Liver (tissue), 3 donors: ENCODE measurements around the gene SLC26A9.
"Not testable (repeated sequence)": the region's sequence is repeated elsewhere in the genome, so short reads cannot be mapped to it uniquely, and the experiment has no call there.

ENCODE experiments used
- GABPA ChIP-seq, 2 donors: IDR thresholded peaks in 1 of 2; conservative IDR thresholded peaks in 1 of 2; 2 replicates each; pipeline ENCODE4 v1.6.1; 2016; ENCODE audit warnings: antibody characterized with exemption in 2 of 2, mild to moderate bottlenecking in 1 of 2, moderate library complexity in 1 of 2
- HNF4A ChIP-seq, 2 donors: conservative IDR thresholded peaks; 2 replicates each; pipeline ENCODE4 v1.6.1; 2016; ENCODE audit warnings: antibody characterized with exemption in 2 of 2, mild to moderate bottlenecking in 2 of 2
- JUND ChIP-seq, 2 donors: IDR thresholded peaks; 2 replicates each; pipeline ENCODE4 v1.6.1; 2016; ENCODE audit warnings: antibody characterized with exemption in 2 of 2
- NR2F2 ChIP-seq: IDR thresholded peaks from 2 replicates; pipeline ENCODE4 v1.6.1; 2016; ENCODE audit warnings: antibody characterized with exemption
- RAD21 ChIP-seq, 2 donors: IDR thresholded peaks; 2 replicates each; pipeline ENCODE4 v1.6.1; 2016; ENCODE audit warnings: antibody characterized with exemption in 2 of 2, mild to moderate bottlenecking in 2 of 2
- RXRA ChIP-seq, 2 donors: IDR thresholded peaks; 2 replicates each; pipeline ENCODE4 v1.6.1; 2017 to 2018; ENCODE audit warnings: antibody characterized with exemption in 2 of 2, mild to moderate bottlenecking in 1 of 2
- SP1 ChIP-seq: IDR thresholded peaks from 2 replicates; pipeline ENCODE4 v1.6.1; 2018; ENCODE audit warnings: antibody characterized with exemption, mild to moderate bottlenecking
- TAF1 ChIP-seq: conservative IDR thresholded peaks from 2 replicates; pipeline ENCODE4 v1.6.1; 2016; ENCODE audit warnings: antibody characterized with exemption, mild to moderate bottlenecking
- YY1 ChIP-seq: IDR thresholded peaks from 2 replicates; pipeline ENCODE4 v1.6.1; 2016; ENCODE audit warnings: antibody characterized with exemption, mild to moderate bottlenecking
- TF ChIP-seq, protein P1 (sequence below): fragments of 150-350 bp; IDR thresholded peaks from 2 replicates; pipeline ENCODE4 v1.5.1; 2017; ENCODE audit warnings: improper control_type of control experiment, low read depth, low read length; ENCODE audit not compliant: missing input control
- TF ChIP-seq, protein P2 (sequence below): IDR thresholded peaks from 2 replicates; pipeline ENCODE4 v1.6.1; 2016; ENCODE audit warnings: antibody characterized with exemption, mild to moderate bottlenecking
- TF ChIP-seq, protein P3 (sequence below): IDR thresholded peaks from 2 replicates; pipeline ENCODE4 v1.6.1; 2016; ENCODE audit warnings: antibody characterized with exemption
- TF ChIP-seq, protein P4 (sequence below): IDR thresholded peaks from 2 replicates; pipeline ENCODE4 v1.6.1; 2016; ENCODE audit warnings: antibody characterized with exemption
- donor health status: healthy.
- donor health status: healthy.

DNA sequence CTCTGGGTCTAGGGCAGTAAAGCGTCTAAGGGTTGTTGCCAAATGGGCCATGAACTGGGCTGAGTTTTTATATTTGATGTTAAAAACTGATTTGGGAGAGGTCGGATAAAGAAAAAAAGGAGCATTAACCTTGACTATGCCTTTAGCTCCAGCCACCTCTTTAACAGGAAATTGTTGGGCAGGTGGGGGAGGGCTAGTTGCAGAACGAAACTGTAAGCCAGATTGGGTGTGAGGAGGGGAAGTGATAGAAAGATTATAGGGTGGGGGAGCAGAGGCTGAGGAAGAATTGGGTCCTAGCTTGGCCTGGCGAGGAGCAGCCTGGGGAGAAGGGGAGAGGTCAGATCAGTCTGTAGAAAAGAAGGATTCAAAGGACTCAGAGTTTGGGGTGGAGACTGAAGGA, 54.2 kb downstream of the SLC26A9 start:
- TF ChIP-seq, protein P1, sequence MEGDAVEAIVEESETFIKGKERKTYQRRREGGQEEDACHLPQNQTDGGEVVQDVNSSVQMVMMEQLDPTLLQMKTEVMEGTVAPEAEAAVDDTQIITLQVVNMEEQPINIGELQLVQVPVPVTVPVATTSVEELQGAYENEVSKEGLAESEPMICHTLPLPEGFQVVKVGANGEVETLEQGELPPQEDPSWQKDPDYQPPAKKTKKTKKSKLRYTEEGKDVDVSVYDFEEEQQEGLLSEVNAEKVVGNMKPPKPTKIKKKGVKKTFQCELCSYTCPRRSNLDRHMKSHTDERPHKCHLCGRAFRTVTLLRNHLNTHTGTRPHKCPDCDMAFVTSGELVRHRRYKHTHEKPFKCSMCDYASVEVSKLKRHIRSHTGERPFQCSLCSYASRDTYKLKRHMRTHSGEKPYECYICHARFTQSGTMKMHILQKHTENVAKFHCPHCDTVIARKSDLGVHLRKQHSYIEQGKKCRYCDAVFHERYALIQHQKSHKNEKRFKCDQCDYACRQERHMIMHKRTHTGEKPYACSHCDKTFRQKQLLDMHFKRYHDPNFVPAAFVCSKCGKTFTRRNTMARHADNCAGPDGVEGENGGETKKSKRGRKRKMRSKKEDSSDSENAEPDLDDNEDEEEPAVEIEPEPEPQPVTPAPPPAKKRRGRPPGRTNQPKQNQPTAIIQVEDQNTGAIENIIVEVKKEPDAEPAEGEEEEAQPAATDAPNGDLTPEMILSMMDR, result not testable (repeated sequence)
- TF ChIP-seq RAD21 (IDR thresholded peaks at IDR 0.05); RXRA (IDR thresholded peaks at IDR 0.05); GABPA (IDR thresholded peaks at IDR 0.05 in 1 of 2, conservative IDR thresholded peaks at IDR 0.05 in 1 of 2); YY1; NR2F2; SP1; TAF1; JUND (IDR thresholded peaks at IDR 0.05); HNF4A (conservative IDR thresholded peaks at IDR 0.05): not testable (repeated sequence)
- TF ChIP-seq, protein P2, sequence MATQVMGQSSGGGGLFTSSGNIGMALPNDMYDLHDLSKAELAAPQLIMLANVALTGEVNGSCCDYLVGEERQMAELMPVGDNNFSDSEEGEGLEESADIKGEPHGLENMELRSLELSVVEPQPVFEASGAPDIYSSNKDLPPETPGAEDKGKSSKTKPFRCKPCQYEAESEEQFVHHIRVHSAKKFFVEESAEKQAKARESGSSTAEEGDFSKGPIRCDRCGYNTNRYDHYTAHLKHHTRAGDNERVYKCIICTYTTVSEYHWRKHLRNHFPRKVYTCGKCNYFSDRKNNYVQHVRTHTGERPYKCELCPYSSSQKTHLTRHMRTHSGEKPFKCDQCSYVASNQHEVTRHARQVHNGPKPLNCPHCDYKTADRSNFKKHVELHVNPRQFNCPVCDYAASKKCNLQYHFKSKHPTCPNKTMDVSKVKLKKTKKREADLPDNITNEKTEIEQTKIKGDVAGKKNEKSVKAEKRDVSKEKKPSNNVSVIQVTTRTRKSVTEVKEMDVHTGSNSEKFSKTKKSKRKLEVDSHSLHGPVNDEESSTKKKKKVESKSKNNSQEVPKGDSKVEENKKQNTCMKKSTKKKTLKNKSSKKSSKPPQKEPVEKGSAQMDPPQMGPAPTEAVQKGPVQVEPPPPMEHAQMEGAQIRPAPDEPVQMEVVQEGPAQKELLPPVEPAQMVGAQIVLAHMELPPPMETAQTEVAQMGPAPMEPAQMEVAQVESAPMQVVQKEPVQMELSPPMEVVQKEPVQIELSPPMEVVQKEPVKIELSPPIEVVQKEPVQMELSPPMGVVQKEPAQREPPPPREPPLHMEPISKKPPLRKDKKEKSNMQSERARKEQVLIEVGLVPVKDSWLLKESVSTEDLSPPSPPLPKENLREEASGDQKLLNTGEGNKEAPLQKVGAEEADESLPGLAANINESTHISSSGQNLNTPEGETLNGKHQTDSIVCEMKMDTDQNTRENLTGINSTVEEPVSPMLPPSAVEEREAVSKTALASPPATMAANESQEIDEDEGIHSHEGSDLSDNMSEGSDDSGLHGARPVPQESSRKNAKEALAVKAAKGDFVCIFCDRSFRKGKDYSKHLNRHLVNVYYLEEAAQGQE, result not testable (repeated sequence)
- TF ChIP-seq, protein P3, sequence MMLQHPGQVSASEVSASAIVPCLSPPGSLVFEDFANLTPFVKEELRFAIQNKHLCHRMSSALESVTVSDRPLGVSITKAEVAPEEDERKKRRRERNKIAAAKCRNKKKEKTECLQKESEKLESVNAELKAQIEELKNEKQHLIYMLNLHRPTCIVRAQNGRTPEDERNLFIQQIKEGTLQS, result not testable (repeated sequence)
- TF ChIP-seq, protein P4, sequence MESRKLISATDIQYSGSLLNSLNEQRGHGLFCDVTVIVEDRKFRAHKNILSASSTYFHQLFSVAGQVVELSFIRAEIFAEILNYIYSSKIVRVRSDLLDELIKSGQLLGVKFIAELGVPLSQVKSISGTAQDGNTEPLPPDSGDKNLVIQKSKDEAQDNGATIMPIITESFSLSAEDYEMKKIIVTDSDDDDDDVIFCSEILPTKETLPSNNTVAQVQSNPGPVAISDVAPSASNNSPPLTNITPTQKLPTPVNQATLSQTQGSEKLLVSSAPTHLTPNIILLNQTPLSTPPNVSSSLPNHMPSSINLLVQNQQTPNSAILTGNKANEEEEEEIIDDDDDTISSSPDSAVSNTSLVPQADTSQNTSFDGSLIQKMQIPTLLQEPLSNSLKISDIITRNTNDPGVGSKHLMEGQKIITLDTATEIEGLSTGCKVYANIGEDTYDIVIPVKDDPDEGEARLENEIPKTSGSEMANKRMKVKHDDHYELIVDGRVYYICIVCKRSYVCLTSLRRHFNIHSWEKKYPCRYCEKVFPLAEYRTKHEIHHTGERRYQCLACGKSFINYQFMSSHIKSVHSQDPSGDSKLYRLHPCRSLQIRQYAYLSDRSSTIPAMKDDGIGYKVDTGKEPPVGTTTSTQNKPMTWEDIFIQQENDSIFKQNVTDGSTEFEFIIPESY, result not testable (repeated sequence)
